ENCODE results near the gene PITPNC1. TPM values are rescaled to one million over a fixed set of nuclear protein-coding genes. Genes with fewer than 3 reads are reported as not detected.

PITPNC1 gene
- total and polyA plus RNA-seq, 12 donors = 6.6 to 28.0 (median 11.5) TPM

- DNase-seq (no peak), ATAC-seq (no peak)
- no peaks in the 10 kb centered on the region for H3K36me3 ChIP-seq
- no peaks in the 10 kb centered on the region for H3K27me3 ChIP-seq
- H3K4me3 ChIP-seq = no peak overlapping the region
- peaks cover 2 to 54% (median 22%) of the 10 kb centered on the region in 9 donors for H3K4me1 ChIP-seq
- TF ChIP-seq, protein P1, sequence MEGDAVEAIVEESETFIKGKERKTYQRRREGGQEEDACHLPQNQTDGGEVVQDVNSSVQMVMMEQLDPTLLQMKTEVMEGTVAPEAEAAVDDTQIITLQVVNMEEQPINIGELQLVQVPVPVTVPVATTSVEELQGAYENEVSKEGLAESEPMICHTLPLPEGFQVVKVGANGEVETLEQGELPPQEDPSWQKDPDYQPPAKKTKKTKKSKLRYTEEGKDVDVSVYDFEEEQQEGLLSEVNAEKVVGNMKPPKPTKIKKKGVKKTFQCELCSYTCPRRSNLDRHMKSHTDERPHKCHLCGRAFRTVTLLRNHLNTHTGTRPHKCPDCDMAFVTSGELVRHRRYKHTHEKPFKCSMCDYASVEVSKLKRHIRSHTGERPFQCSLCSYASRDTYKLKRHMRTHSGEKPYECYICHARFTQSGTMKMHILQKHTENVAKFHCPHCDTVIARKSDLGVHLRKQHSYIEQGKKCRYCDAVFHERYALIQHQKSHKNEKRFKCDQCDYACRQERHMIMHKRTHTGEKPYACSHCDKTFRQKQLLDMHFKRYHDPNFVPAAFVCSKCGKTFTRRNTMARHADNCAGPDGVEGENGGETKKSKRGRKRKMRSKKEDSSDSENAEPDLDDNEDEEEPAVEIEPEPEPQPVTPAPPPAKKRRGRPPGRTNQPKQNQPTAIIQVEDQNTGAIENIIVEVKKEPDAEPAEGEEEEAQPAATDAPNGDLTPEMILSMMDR (IDR thresholded peaks at IDR 0.05) = no peak
- WGBS, 2 donors = 98 to 99% methylated on average over 3 of the region's 3 CpGs
- intact Hi-C loops (cut with DNase I) = no loop called here
- no peak overlapping the region for H3K27ac ChIP-seq
- H3K9me3 ChIP-seq = peaks cover 0 to 5% (median 0%) of the 10 kb centered on the region in 11 donors
These were observed 141.8 kb downstream of the PITPNC1 start for GRCh38 chr17:67518876-67519275.

DNA sequence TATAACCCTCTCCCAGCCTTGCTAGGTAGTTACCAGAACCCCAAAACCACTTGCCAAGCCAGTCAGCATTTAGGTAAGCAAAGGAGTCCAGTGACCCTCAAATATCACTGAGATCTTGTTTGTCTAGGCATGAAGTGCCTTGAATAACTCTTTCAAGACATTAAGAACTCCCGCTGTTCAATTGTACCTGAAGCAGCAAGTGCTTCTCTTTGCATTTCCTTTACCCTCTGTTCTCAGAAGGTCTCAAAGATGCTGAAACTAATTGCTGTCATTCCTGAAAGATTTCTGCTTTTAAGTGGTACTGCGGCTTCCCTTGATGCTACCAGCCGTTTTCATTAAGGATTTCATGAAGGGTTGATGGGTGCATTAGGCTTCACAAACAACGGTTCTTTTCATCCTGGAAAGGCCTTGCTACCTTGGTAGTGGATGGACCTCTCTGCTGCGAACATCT, 142.7 kb downstream of the PITPNC1 start:
- 87 to 88% methylated on average over 5 of the region's 5 CpGs for WGBS, 2 donors

DNA sequence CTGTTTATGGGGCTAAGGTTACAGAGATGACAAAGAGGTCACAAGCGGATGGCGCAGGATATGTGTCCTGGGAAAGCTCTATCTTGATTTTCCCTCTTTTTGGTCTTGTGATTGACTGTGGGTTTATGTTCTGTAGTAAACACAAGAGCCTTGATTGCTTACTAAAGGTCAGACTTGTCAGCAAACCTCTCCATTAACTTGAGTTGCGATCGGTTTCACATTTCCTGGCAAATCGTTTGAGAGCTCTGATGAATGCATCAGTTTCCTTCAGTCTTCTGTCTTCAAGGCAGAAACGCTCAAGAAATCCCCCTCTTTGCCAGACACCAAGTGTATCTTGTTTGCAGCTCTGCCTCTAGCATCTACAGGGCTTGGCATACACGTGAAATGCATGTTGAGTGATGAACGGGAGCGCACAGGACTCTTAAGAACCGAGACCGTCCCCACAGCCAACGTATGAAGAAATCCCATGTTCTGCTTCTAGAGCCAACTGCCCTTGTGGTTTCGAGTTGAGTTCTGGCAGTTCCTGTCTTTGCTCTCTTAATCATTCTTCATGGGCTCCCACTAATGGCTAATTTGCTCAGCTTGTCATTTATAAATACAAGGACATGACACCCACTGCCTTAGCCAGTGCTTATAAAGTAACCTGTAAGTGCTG, 143.3 kb downstream of the PITPNC1 start:
- Histone ChIP-seq H3K9me3 (peaks cover 0 to 5% (median 0%) of the 10 kb centered on the region in 11 donors), H3K4me1 (peaks cover 2 to 44% (median 13%) of the 10 kb centered on the region in 9 donors), H3K4me3 (peak overlapping the region in 4 of 10 donors; percentile 9 to 38 (median 16)), H3K36me3 (no peaks in the 10 kb centered on the region), H3K27me3 (no peaks in the 10 kb centered on the region), H3K27ac (peak overlapping the region in 1 of 10 donors; percentile 5)
- 62% methylated on average over 13 of the region's 13 CpGs for WGBS, 2 donors
- ATAC-seq (peak in 2 of 8 donors; percentile 49 to 55), DNase-seq (no peak)
- TF ChIP-seq, protein P1 (IDR thresholded peaks at IDR 0.05) = no peak
- intact Hi-C loops (cut with DNase I) = no loop called here

More for the DNA sequence above, 142.7 kb downstream of the PITPNC1 start:
- Histone ChIP-seq H3K36me3 (no peaks in the 10 kb centered on the region), H3K4me3 (peak overlapping the region in 1 of 10 donors; percentile 38), H3K4me1 (peaks cover 2 to 50% (median 19%) of the 10 kb centered on the region in 9 donors), H3K27ac (peak overlapping the region in 1 of 10 donors; percentile 5), H3K9me3 (peaks cover 0 to 5% (median 0%) of the 10 kb centered on the region in 11 donors), H3K27me3 (no peaks in the 10 kb centered on the region)
- ATAC-seq (no peak), DNase-seq (no peak)
- TF ChIP-seq, protein P1 (IDR thresholded peaks at IDR 0.05) = no peak
- intact Hi-C loops (cut with DNase I) = no loop called here

GRCh38 chr17:67520916-67521774, 144.1 kb downstream of the PITPNC1 start:
- no peak for ATAC-seq
- Histone ChIP-seq H3K4me3 (no peak overlapping the region), H3K36me3 (no peaks in the 10 kb centered on the region), H3K4me1 (peaks cover under 1 to 37% (median 5%) of the 10 kb centered on the region in 9 donors), H3K27ac (peak overlapping the region in 1 of 10 donors; percentile 5), H3K27me3 (no peaks in the 10 kb centered on the region), H3K9me3 (peaks cover 0 to 5% (median 0%) of the 10 kb centered on the region in 11 donors)
- whole genome bisulfite sequencing, 2 donors = 86 to 89% methylated on average over 10 of the region's 10 CpGs
- DNase-seq = no peak
- TF ChIP-seq, protein P1 (IDR thresholded peaks at IDR 0.05) = no peak
- intact Hi-C loops (cut with DNase I) = no loop called here
